Brain microvascular endothelial cell (primary cell): ENCODE data around the gene CCDC93.
A peak's percentile ranks its signal among the peaks of the same experiment; 100 is the strongest.

Source experiments
- DNase-seq: peaks from one replicate; pipeline ENCODE4 v3.0.0-alpha.2; 2020
- H3K27ac ChIP-seq: fragments of 250-450 bp; sonication (Bioruptor Pico); 2 replicates; pipeline ENCODE4 v1.5.1; 2020; ENCODE audit warnings: mild to moderate bottlenecking, moderate library complexity
- H3K27me3 ChIP-seq: fragments of 250-450 bp; sonication (Bioruptor Pico); replicated peaks from 2 replicates; pipeline ENCODE4 v1.5.1; 2020; ENCODE audit warnings: mild to moderate bottlenecking
- H3K36me3 ChIP-seq: fragments of 250-450 bp; sonication (Bioruptor Pico); replicated peaks from 2 replicates; pipeline ENCODE4 v1.5.1; 2020; ENCODE audit warnings: mild to moderate bottlenecking
- H3K4me3 ChIP-seq: 2 replicates; pipeline ENCODE4 v1.5.1; 2011; ENCODE audit warnings: low read depth, mild to moderate bottlenecking, control low read depth, low read length, moderate library complexity
- CTCF ChIP-seq: IDR thresholded peaks from 2 replicates; pipeline ENCODE4 v1.5.1; 2011; ENCODE audit warnings: low read depth, mild to moderate bottlenecking, moderate library complexity, low read length, control low read depth, inconsistent platforms; ENCODE audit errors: missing control alignments
- in situ Hi-C: cut with HindIII; loops from 2 replicates; pipeline ENCODE4 v1.10.0; 2017; ENCODE audit warnings: low sequenced_read_pairs, low pct_ligation_motif_present

CCDC93 gene

GRCh38 chr2:117958186-117958585 lies 55.7 kb downstream of the CCDC93 start:
- Histone ChIP-seq H3K4me3 (no peak overlapping the region), H3K27ac (peak overlapping the region; percentile 79), H3K36me3 (peaks cover 12% of the 10 kb centered on the region), H3K27me3 (no peaks in the 10 kb centered on the region)
- in situ Hi-C loops = no loop called here
- DNase-seq = peak; percentile 73
- TF ChIP-seq CTCF = no peak

GRCh38 chr2:117957616-117958015 lies 56.3 kb downstream of the CCDC93 start:
- TF ChIP-seq CTCF = no peak
- Histone ChIP-seq H3K4me3 (no peak overlapping the region), H3K36me3 (peaks cover 15% of the 10 kb centered on the region), H3K27ac (peak overlapping the region; percentile 79), H3K27me3 (no peaks in the 10 kb centered on the region)
- DNase-seq = no peak
- in situ Hi-C loops = no loop called here

- DNase-seq = no peak
- Histone ChIP-seq H3K36me3 (peaks cover 27% of the 10 kb centered on the region), H3K27ac (no peak overlapping the region), H3K27me3 (no peaks in the 10 kb centered on the region), H3K4me3 (no peak overlapping the region)
- peak; percentile 34 for TF ChIP-seq CTCF
- in situ Hi-C loops = no loop called here
Measured at GRCh38 chr2:117956036-117956796, 57.7 kb downstream of the CCDC93 start.

- Histone ChIP-seq H3K27ac (no peak overlapping the region), H3K27me3 (no peaks in the 10 kb centered on the region), H3K4me3 (no peak overlapping the region), H3K36me3 (peaks cover 46% of the 10 kb centered on the region)
- in situ Hi-C loops = no loop called here
- no peak for TF ChIP-seq CTCF
- no peak for DNase-seq
Measured at GRCh38 chr2:117953231-117953630, 60.6 kb downstream of the CCDC93 start.

GRCh38 chr2:117952701-117953100 lies 61.2 kb downstream of the CCDC93 start:
- no peak for DNase-seq
- Histone ChIP-seq H3K27me3 (no peaks in the 10 kb centered on the region), H3K36me3 (peaks cover 48% of the 10 kb centered on the region), H3K4me3 (no peak overlapping the region), H3K27ac (no peak overlapping the region)
- no peak for TF ChIP-seq CTCF
- in situ Hi-C loops = no loop called here

- DNase-seq = no peak
- Histone ChIP-seq H3K4me3 (no peak overlapping the region), H3K27me3 (no peaks in the 10 kb centered on the region), H3K36me3 (peaks cover 51% of the 10 kb centered on the region), H3K27ac (no peak overlapping the region)
- in situ Hi-C loops = no loop called here
- no peak for TF ChIP-seq CTCF
Measured at GRCh38 chr2:117952228-117952627, 61.6 kb downstream of the CCDC93 start.
